H1 (cell line): ENCODE results near the gene PLA1A. TPM values are rescaled to one million over a fixed set of nuclear protein-coding genes. Genes with fewer than 3 reads are reported as not detected.

Experiments
- CTCF ChIA-PET: fragments of 300-600 bp; sonication (Branson Sonifier 250); formaldehyde crosslinking; loops from one replicate; lab custom pipeline; 2021; ENCODE audit not compliant: partially characterized antibody; lab: Charles Lee
- POLR2A ChIA-PET: fragments of 300-600 bp; sonication (Branson Sonifier 250); formaldehyde crosslinking; loops from one replicate; lab custom pipeline; 2021; ENCODE audit warnings: inconsistent platforms; ENCODE audit not compliant: partially characterized antibody; lab: Charles Lee
- DNase-seq, 2 experiments: peaks; one replicate each; pipeline versions ENCODE4 v3.0.0 to v3.0.0-alpha.2; 2010 to 2022; ENCODE audit warnings: low spot score in 2 of 2, low read depth in 1 of 2, mixed read lengths in 1 of 2
- FAIRE-seq: peaks from 2 replicates; lab custom pipeline; 2011; peaks lifted over from hg19 to GRCh38; lab: Jason Lieb, UNC
- H2AFZ ChIP-seq: 2 replicates; pipeline ENCODE4 v1.8.1; 2012; ENCODE audit warnings: low read length, inconsistent platforms
- H2AK5ac ChIP-seq: 2 replicates; pipeline ENCODE4 v1.6.1; 2013; ENCODE audit warnings: low read depth, low read length
- H2BK120ac ChIP-seq: replicated peaks from 2 replicates; pipeline ENCODE3; 2013; ENCODE audit warnings: low read depth, low read length, inconsistent platforms
- H2BK12ac ChIP-seq: 2 replicates; pipeline ENCODE4 v1.6.1; 2013; ENCODE audit warnings: low read depth, low read length
- H2BK15ac ChIP-seq: 2 replicates; pipeline ENCODE4 v1.6.1; 2013; ENCODE audit warnings: low read length
- H2BK20ac ChIP-seq: 2 replicates; pipeline ENCODE4 v1.6.1; 2013; ENCODE audit warnings: low read length
- H2BK5ac ChIP-seq: 2 replicates; pipeline ENCODE4 v1.6.1; 2013; ENCODE audit warnings: low read depth, low read length
- H3K14ac ChIP-seq: 2 replicates; pipeline ENCODE4 v1.6.1; 2013; ENCODE audit warnings: inconsistent platforms; ENCODE audit not compliant: insufficient read length
- H3K18ac ChIP-seq: 2 replicates; pipeline ENCODE4 v1.6.1; 2013; ENCODE audit warnings: low read length; ENCODE audit errors: extremely low read depth
- H3K23ac ChIP-seq: 2 replicates; pipeline ENCODE4 v1.6.1; 2013; ENCODE audit warnings: inconsistent platforms; ENCODE audit not compliant: insufficient read length
- H3K23me2 ChIP-seq: 2 replicates; pipeline ENCODE4 v1.6.1; 2013; ENCODE audit warnings: low read depth, low read length
- H3K27ac ChIP-seq: 2 replicates; pipeline ENCODE4 v1.6.1; 2011; ENCODE audit warnings: low read depth, low read length, inconsistent platforms
- H3K27me3 ChIP-seq, 4 experiments: replicated peaks in 1 of 4; 1 replicate in 1 of 4; 2 replicates in 3 of 4; pipeline versions ENCODE4 v1.6.1 to v1.8.1; 2011 to 2013; ENCODE audit warnings: low read length in 3 of 4, mild to moderate bottlenecking in 3 of 4, inconsistent platforms in 2 of 4, mixed read lengths in 2 of 4, moderate library complexity in 1 of 4; ENCODE audit not compliant: control insufficient read depth in 3 of 4, insufficient read depth in 3 of 4; ENCODE audit errors: extremely low read depth in 1 of 4
- H3K36me3 ChIP-seq, 4 experiments: 2 replicates each; pipeline versions ENCODE4 v1.6.1 to v1.8.1; 2011 to 2013; ENCODE audit warnings: mild to moderate bottlenecking in 4 of 4, low read length in 3 of 4, moderate library complexity in 2 of 4, control low read depth in 1 of 4, inconsistent platforms in 1 of 4; ENCODE audit not compliant: insufficient read depth in 4 of 4, control insufficient read depth in 2 of 4
- H3K4ac ChIP-seq: replicated peaks from 2 replicates; pipeline ENCODE3; 2013; ENCODE audit warnings: low read length, low read depth, mixed read lengths, inconsistent platforms; ENCODE audit not compliant: insufficient read length
- H3K4me1 ChIP-seq, 4 experiments: replicated peaks in 1 of 4; 1 replicate in 1 of 4; 2 replicates in 3 of 4; pipeline versions ENCODE4 v1.6.1 to v1.8.1; 2011 to 2013; ENCODE audit warnings: low read length in 3 of 4, inconsistent platforms in 2 of 4, mixed read lengths in 1 of 4; ENCODE audit not compliant: insufficient read depth in 4 of 4, control insufficient read depth in 3 of 4
- H3K4me2 ChIP-seq, 2 experiments: 2 replicates each; pipeline versions ENCODE4 v1.6.1 to v1.8.1; 2011 to 2013; ENCODE audit warnings: low read depth in 2 of 2, low read length in 2 of 2, control low read depth in 1 of 2, inconsistent platforms in 1 of 2, mild to moderate bottlenecking in 1 of 2; ENCODE audit not compliant: insufficient read depth in 1 of 2
- H3K4me3 ChIP-seq, 4 experiments: fragments of 200-600, 300-600 bp in 1 of 4; sonication (generic), shearing (Covaris generic), sonication (Bioruptor Twin) in 1 of 4; 2 replicates each; pipeline versions ENCODE4 v1.5.1 to v1.8.1; 2011 to 2016; ENCODE audit warnings: low read length in 4 of 4, low read depth in 3 of 4, control low read depth in 2 of 4, inconsistent platforms in 2 of 4, mild to moderate bottlenecking in 2 of 4, mixed read lengths in 1 of 4, moderate library complexity in 1 of 4; ENCODE audit not compliant: insufficient read depth in 2 of 4; ENCODE audit errors: extremely low read depth in 1 of 4
- H3K56ac ChIP-seq: replicated peaks from 2 replicates; pipeline ENCODE3; 2013; ENCODE audit warnings: low read depth, mild to moderate bottlenecking, mixed read lengths, low read length, inconsistent platforms; ENCODE audit not compliant: insufficient read length
- H3K79me1 ChIP-seq: 2 replicates; pipeline ENCODE4 v1.6.1; 2013; ENCODE audit warnings: low read depth, low read length, control low read depth
- H3K79me2 ChIP-seq, 2 experiments: 2 replicates each; pipeline versions ENCODE4 v1.6.1 to v1.8.1; 2012 to 2013; ENCODE audit warnings: low read length in 2 of 2, mild to moderate bottlenecking in 2 of 2, inconsistent platforms in 1 of 2; ENCODE audit not compliant: insufficient read depth in 2 of 2, control insufficient read depth in 1 of 2
- H3K9ac ChIP-seq, 4 experiments: replicated peaks in 1 of 4; 1 replicate in 1 of 4; 2 replicates in 3 of 4; pipeline versions ENCODE4 v1.6.1 to v1.8.1; 2011 to 2013; ENCODE audit warnings: low read depth in 3 of 4, low read length in 3 of 4, control low read depth in 2 of 4, mild to moderate bottlenecking in 2 of 4, moderate library complexity in 2 of 4, inconsistent platforms in 1 of 4; ENCODE audit errors: extremely low read depth in 1 of 4
- H3K9me3 ChIP-seq, 2 experiments: 2 replicates each; pipeline versions ENCODE4 v1.6.1 to v1.8.1; 2012 to 2013; ENCODE audit warnings: mild to moderate bottlenecking in 2 of 2, moderate library complexity in 2 of 2, control low read depth in 1 of 2, inconsistent platforms in 1 of 2, low read depth in 1 of 2, low read length in 1 of 2, mixed read lengths in 1 of 2; ENCODE audit not compliant: insufficient read depth in 2 of 2
- H4K20me1 ChIP-seq, 2 experiments: replicated peaks in 1 of 2; 2 replicates each; pipeline versions ENCODE3 to v1.8.1; 2011 to 2013; ENCODE audit warnings: inconsistent platforms in 2 of 2, low read length in 2 of 2, mild to moderate bottlenecking in 1 of 2; ENCODE audit not compliant: insufficient read depth in 2 of 2, control insufficient read depth in 1 of 2
- H4K5ac ChIP-seq: 2 replicates; pipeline ENCODE4 v1.6.1; 2013; ENCODE audit warnings: low read length, low read depth, mixed read lengths, inconsistent platforms; ENCODE audit not compliant: insufficient read length
- H4K8ac ChIP-seq: 2 replicates; pipeline ENCODE4 v1.8.0; 2013; ENCODE audit warnings: mild to moderate bottlenecking, moderate library complexity, low read length, inconsistent platforms; ENCODE audit not compliant: insufficient read depth; ENCODE audit errors: extremely low read depth
- H4K91ac ChIP-seq: replicated peaks from 2 replicates; pipeline ENCODE3; 2013; ENCODE audit warnings: low read length, mixed read lengths, inconsistent platforms; ENCODE audit not compliant: insufficient read length
- BACH1 ChIP-seq: IDR thresholded peaks from 2 replicates; pipeline ENCODE4 v1.6.1; 2012; ENCODE audit warnings: low read length, improper control_type of control experiment
- EGR1 ChIP-seq: IDR thresholded peaks from 2 replicates; pipeline ENCODE4 v1.6.1; 2011; ENCODE audit warnings: low read depth, low read length, borderline replicate concordance
- EP300 ChIP-seq, 2 experiments: IDR thresholded peaks; 1 replicate in 1 of 2; 2 replicates in 1 of 2; pipeline ENCODE4 v1.6.1; 2011 to 2012; ENCODE audit warnings: low read depth in 2 of 2, low read length in 2 of 2, mild to moderate bottlenecking in 2 of 2, borderline replicate concordance in 1 of 2, inconsistent platforms in 1 of 2, moderate library complexity in 1 of 2
- GTF2F1 ChIP-seq: IDR thresholded peaks from 2 replicates; pipeline ENCODE4 v1.6.1; 2012; ENCODE audit warnings: low read depth, low read length, improper control_type of control experiment, borderline replicate concordance
- KDM1A ChIP-seq: fragments of 200-600, 300-600 bp; sonication (generic); IDR thresholded peaks from 2 replicates; pipeline ENCODE4 v1.7.1; 2016; ENCODE audit warnings: mild to moderate bottlenecking, low read length, borderline replicate concordance
- MAX ChIP-seq: IDR thresholded peaks from 2 replicates; pipeline ENCODE4 v1.6.1; 2012; ENCODE audit warnings: inconsistent platforms
- NRF1 ChIP-seq: IDR thresholded peaks from 2 replicates; pipeline ENCODE4 v1.6.1; 2011; ENCODE audit warnings: mild to moderate bottlenecking, low read depth, low read length, improper control_type of control experiment
- POU5F1 ChIP-seq: IDR thresholded peaks from 2 replicates; pipeline ENCODE4 v1.6.1; 2011; ENCODE audit warnings: low read depth, mild to moderate bottlenecking, low read length, moderate library complexity
- RFX5 ChIP-seq: IDR thresholded peaks from 2 replicates; pipeline ENCODE4 v1.6.1; 2011; ENCODE audit warnings: low read depth, low read length, improper control_type of control experiment, borderline replicate concordance
- RNF2 ChIP-seq: fragments of 200-900, 300-1000 bp; sonication (generic); IDR thresholded peaks from 2 replicates; pipeline ENCODE4 v1.7.1; 2016; ENCODE audit warnings: borderline replicate concordance, low read depth, mild to moderate bottlenecking, antibody characterized with exemption, low read length; ENCODE audit not compliant: poor library complexity, severe bottlenecking; ENCODE audit errors: missing control alignments
- SIRT6 ChIP-seq: IDR thresholded peaks from one replicate; pipeline ENCODE4 v1.7.1; 2012; ENCODE audit warnings: low read length, inconsistent platforms
- SP4 ChIP-seq: IDR thresholded peaks from 2 replicates; pipeline ENCODE4 v1.6.1; 2012; ENCODE audit warnings: low read length, inconsistent platforms
- TBP ChIP-seq: IDR thresholded peaks from 2 replicates; pipeline ENCODE4 v1.6.1; 2011; ENCODE audit warnings: low read depth, low read length, improper control_type of control experiment
- TCF12 ChIP-seq: IDR thresholded peaks from 2 replicates; pipeline ENCODE4 v1.6.1; 2011; ENCODE audit warnings: low read depth, mild to moderate bottlenecking, low read length
- WGBS, 2 experiments: shearing (Covaris generic) in 1 of 2; methylation state at CpG; one replicate each; pipeline versions ENCODE4 v1.1.6 to v1.1.7; 2013 to 2015; ENCODE audit warnings: low lambda C conversion rate in 2 of 2, mixed read lengths in 2 of 2, inconsistent platforms in 1 of 2, low coverage in 1 of 2, missing lambda C conversion rate in 1 of 2; ENCODE audit not compliant: insufficient replicate concordance in 2 of 2, insufficient coverage in 1 of 2, insufficient read length in 1 of 2; ENCODE audit errors: extremely low coverage in 1 of 2, missing lambda C conversion rate in 1 of 2; 5-methylcytosine and 5-hydroxymethylcytosine counted together
- polyA plus RNA-seq, 7 experiments: library from polyadenylated mRNA; depleted of rRNA in 3 of 7; stranded (reverse) in 5 of 7; unstranded in 2 of 7; fragments of >200 nt in 5 of 7; fragments of 200-250 nt in 2 of 7; gene quantifications; 1 replicate in 5 of 7; 2 replicates in 1 of 7; 4 replicates in 1 of 7; pipeline versions ENCODE4 v1.2.1 to v1.2.3, GENCODE V29; 2011 to 2013; ENCODE audit warnings: missing spikeins in 2 of 7, mixed read lengths in 2 of 7
- total RNA-seq: library from RNA; stranded (reverse); fragmentation: NEBNext Ultra II Directional; extraction: Animal tissue kit (Norgen Biotek cat#: 25700); gene quantifications from 2 replicates; pipeline ENCODE4 v1.2.1, GENCODE V29; 2021

The PLA1A gene
- total and polyA plus RNA-seq, 2 of the 8 experiments (the other 6 are each of a cell fraction or from before 2014, with no cell fraction given), result not detected

GRCh38 chr3:119664370-119664769 is 66.7 kb downstream of the PLA1A start:
- no peaks in the 10 kb centered on the region for H3K27me3 ChIP-seq
- no peak overlapping the region for H3K4ac ChIP-seq
- FAIRE-seq (no peak), DNase-seq (no peak)
- H4K8ac ChIP-seq, result no peak overlapping the region
- H2AK5ac ChIP-seq, result no peak overlapping the region
- peaks cover 0 to 5% (median 2%) of the 10 kb centered on the region in 4 experiments; a peak in 2 of 8 replicates for H3K36me3 ChIP-seq
- H3K9me3 ChIP-seq, result no peaks in the 10 kb centered on the region
- no peak overlapping the region for H2AFZ ChIP-seq
- H4K5ac ChIP-seq, result no peak overlapping the region
- no peak overlapping the region for H2BK120ac ChIP-seq
- no peak overlapping the region for H2BK20ac ChIP-seq
- no peak overlapping the region for H3K4me3 ChIP-seq
- H3K79me2 ChIP-seq, result no peaks in the 10 kb centered on the region
- H4K20me1 ChIP-seq, result no peaks in the 10 kb centered on the region
- no peak overlapping the region for H3K14ac ChIP-seq
- H2BK15ac ChIP-seq, result no peak overlapping the region
- H3K9ac ChIP-seq, result no peak overlapping the region
- H3K79me1 ChIP-seq, result no peaks in the 10 kb centered on the region
- WGBS, 2 experiments, result 89% methylated on average over 4 of the region's 4 CpGs; no CpG with 5 or more reads in 1 of the 2 experiments
- H3K18ac ChIP-seq, result no peak overlapping the region
- ChIA-PET CTCF (interaction anchor here (1.8 kb wide), 2 partner anchors 14 to 25 kb away, joined by 6 to 7 read pairs; no protein-coding TSS in a partner anchor), POLR2A (interaction anchor here (1.4 kb wide), 1 partner anchor 166 kb away, joined by 3 read pairs; the partner anchor contains the start of gene TIMMDC1)
- H3K4me1 ChIP-seq, result no peaks in the 10 kb centered on the region
- no peak overlapping the region for H4K91ac ChIP-seq
- no peak overlapping the region for H3K4me2 ChIP-seq
- H3K23ac ChIP-seq, result no peak overlapping the region
- H3K27ac ChIP-seq, result no peak overlapping the region
- no peak overlapping the region for H3K56ac ChIP-seq
- H2BK12ac ChIP-seq, result no peak overlapping the region
- H2BK5ac ChIP-seq, result no peak overlapping the region
- no peaks in the 10 kb centered on the region for H3K23me2 ChIP-seq
- TF ChIP-seq GTF2F1 (no peak), TCF12 (no peak), MAX (no peak), NRF1 (no peak), SIRT6 (no peak), SP4 (no peak), EGR1 (no peak), RNF2 (no peak), RFX5 (no peak), TBP (no peak), EP300 (IDR thresholded peaks at IDR 0.05; ENCODE audit: borderline replicate concordance in 1 of 2, low read depth in 2 of 2, low read length in 2 of 2) (no peak), POU5F1 (no peak), BACH1 (no peak), KDM1A (no peak)
